K562 (cell line): ENCODE results near the gene DNAI7.

Experiments used
- ARID4B ChIP-seq: sonication (generic); formaldehyde crosslinking; IDR thresholded peaks from 2 replicates; pipeline ENCODE4 v1.8.0; 2022; ENCODE audit warnings: mild to moderate bottlenecking, missing genetic modification reagents
- ATF6 ChIP-seq: sonication (generic); formaldehyde crosslinking; IDR thresholded peaks from 2 replicates; pipeline ENCODE4 v1.4.0; 2020; ENCODE audit warnings: mild to moderate bottlenecking, missing genetic modification reagents
- EP300 ChIP-seq: IDR thresholded peaks from 2 replicates; pipeline ENCODE4 v1.6.1; 2012; ENCODE audit warnings: low read length, improper control_type of control experiment
- EZH2 ChIP-seq: IDR thresholded peaks from 2 replicates; pipeline ENCODE4 v1.6.1; 2012; ENCODE audit warnings: low read depth, mild to moderate bottlenecking, inconsistent platforms, low read length, borderline replicate concordance
- ZHX1 ChIP-seq: fragments of 150-350 bp; conservative IDR thresholded peaks from 2 replicates; pipeline ENCODE4 v1.6.1; 2014; ENCODE audit warnings: low read length
- TF ChIP-seq, protein P1 (sequence below): fragments of 450-650 bp; IDR thresholded peaks from 2 replicates; pipeline ENCODE4 v1.7.0; 2016; ENCODE audit warnings: borderline replicate concordance

DNA sequence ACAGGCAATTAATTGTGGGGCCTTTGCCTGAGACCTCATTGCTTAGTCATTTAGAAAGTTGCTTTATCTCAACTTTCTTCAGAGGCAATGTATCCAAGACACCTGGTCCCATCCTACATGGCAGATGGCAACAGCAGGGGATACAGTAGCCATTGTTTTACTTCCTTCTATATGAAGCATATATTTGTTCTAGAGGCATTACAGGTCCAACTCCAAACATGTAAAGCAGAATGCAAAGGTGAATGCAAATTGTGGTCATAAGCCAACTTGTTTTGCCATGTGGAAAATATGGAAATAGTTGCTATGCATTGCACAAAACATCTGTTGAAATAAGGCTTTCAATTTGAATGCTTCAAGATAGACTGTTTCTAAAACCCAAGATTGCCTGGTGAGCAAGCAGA, 136.3 kb downstream of the DNAI7 start:
- TF ChIP-seq EZH2 (no peak), ZHX1 (no peak), EP300 (no peak), ATF6 (CRISPR knock-in tag) (no peak), ARID4B (no peak)
- TF ChIP-seq, protein P1, sequence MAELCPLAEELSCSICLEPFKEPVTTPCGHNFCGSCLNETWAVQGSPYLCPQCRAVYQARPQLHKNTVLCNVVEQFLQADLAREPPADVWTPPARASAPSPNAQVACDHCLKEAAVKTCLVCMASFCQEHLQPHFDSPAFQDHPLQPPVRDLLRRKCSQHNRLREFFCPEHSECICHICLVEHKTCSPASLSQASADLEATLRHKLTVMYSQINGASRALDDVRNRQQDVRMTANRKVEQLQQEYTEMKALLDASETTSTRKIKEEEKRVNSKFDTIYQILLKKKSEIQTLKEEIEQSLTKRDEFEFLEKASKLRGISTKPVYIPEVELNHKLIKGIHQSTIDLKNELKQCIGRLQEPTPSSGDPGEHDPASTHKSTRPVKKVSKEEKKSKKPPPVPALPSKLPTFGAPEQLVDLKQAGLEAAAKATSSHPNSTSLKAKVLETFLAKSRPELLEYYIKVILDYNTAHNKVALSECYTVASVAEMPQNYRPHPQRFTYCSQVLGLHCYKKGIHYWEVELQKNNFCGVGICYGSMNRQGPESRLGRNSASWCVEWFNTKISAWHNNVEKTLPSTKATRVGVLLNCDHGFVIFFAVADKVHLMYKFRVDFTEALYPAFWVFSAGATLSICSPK: no peak
